Measurements from ENCODE around the gene JDP2.

GRCh38 chr14:75470238-75470797 lies 42.5 kb downstream of the JDP2 start:
- no peak for TF ChIP-seq GATA2 (IDR thresholded peaks at IDR 0.05; ENCODE audit: low read depth, low read length)
- TF ChIP-seq GATA3 (IDR thresholded peaks at IDR 0.05; ENCODE audit: low read depth, low read length): no peak
